Measurements from ENCODE around the gene INS. TPM values are rescaled to one million over a fixed set of nuclear protein-coding genes. Genes with fewer than 3 reads are reported as not detected.

INS gene
- total and polyA plus RNA-seq, 9 donors = not detected

- peaks cover 15% of the 10 kb centered on the region for H3K27me3 ChIP-seq (ENCODE audit: control insufficient read depth, insufficient read depth, low read length)
- no peaks in the 10 kb centered on the region for H3K36me3 ChIP-seq (ENCODE audit: control insufficient read depth, insufficient read depth, low read length)
- DNase-seq = no peak
- H3K4me1 ChIP-seq (ENCODE audit: control insufficient read depth, insufficient read depth, low read length) = peaks cover 26% of the 10 kb centered on the region
- no peak overlapping the region for H3K27ac ChIP-seq (ENCODE audit: low read length)
- no peaks in the 10 kb centered on the region for H3K9me3 ChIP-seq (replicated peaks; ENCODE audit: control insufficient read depth, low read depth, low read length)
- no peak overlapping the region for H3K4me3 ChIP-seq (ENCODE audit: low read length)
- 80% methylated on average over 22 of the region's 22 CpGs for WGBS (ENCODE audit: insufficient coverage)
Observed at GRCh38 chr11:2164081-2164480, 3.1 kb upstream of the INS start.

- no peak overlapping the region for H3K27ac ChIP-seq (ENCODE audit: low read length)
- no peak for DNase-seq
- no peak overlapping the region for H3K4me3 ChIP-seq (ENCODE audit: low read length)
- WGBS (ENCODE audit: insufficient coverage) = 53% methylated on average over 9 of the region's 12 CpGs
- H3K27me3 ChIP-seq (ENCODE audit: control insufficient read depth, insufficient read depth, low read length) = peaks cover 14% of the 10 kb centered on the region
- peaks cover 32% of the 10 kb centered on the region for H3K4me1 ChIP-seq (ENCODE audit: control insufficient read depth, insufficient read depth, low read length)
- H3K9me3 ChIP-seq (replicated peaks; ENCODE audit: control insufficient read depth, low read depth, low read length) = no peaks in the 10 kb centered on the region
- no peaks in the 10 kb centered on the region for H3K36me3 ChIP-seq (ENCODE audit: control insufficient read depth, insufficient read depth, low read length)
Observed at GRCh38 chr11:2163428-2163978, 2.5 kb upstream of the INS start.

DNA sequence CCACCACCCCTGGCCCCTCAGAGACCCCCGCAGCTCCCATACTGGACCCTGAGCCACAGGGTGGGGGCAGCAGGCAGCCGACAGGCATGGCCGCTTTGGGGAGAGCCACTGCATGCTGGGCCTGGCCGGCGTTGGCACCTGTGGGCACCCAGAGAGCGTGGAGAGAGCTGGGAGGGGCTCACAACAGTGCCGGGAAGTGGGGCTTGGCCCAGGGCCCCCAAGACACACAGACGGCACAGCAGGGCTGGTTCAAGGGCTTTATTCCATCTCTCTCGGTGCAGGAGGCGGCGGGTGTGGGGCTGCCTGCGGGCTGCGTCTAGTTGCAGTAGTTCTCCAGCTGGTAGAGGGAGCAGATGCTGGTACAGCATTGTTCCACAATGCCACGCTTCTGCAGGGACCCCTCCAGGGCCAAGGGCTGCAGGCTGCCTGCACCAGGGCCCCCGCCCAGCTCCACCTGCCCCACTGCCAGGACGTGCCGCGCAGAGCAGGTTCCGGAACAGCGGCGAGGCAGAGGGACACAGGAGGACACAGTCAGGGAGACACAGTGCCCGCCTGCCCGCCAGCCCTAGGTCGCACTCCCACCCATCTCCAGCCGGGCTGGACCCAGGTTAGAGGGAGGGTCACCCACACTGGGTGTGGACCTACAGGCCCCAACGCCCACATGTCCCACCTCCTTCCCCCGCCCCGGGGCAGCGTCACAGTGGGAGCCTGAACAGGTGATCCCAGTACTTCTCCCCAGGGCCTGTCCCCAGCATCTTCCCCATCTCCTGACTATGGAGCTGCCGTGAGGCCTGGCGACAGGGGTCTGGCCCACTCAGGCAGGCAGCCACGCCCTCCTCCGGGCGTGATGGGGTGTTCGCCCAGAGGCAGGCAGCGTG, 1.2 kb downstream of the INS start:
- H3K4me1 ChIP-seq (ENCODE audit: control insufficient read depth, insufficient read depth, low read length) = peaks cover 41% of the 10 kb centered on the region
- H3K4me3 ChIP-seq (ENCODE audit: low read length) = no peak overlapping the region
- H3K9me3 ChIP-seq (replicated peaks; ENCODE audit: control insufficient read depth, low read depth, low read length) = no peaks in the 10 kb centered on the region
- H3K36me3 ChIP-seq (ENCODE audit: control insufficient read depth, insufficient read depth, low read length) = no peaks in the 10 kb centered on the region
- 79% methylated on average over 26 of the region's 36 CpGs for WGBS (ENCODE audit: insufficient coverage)
- no peak overlapping the region for H3K27ac ChIP-seq (ENCODE audit: low read length)
- DNase-seq = no peak
- peaks cover 2% of the 10 kb centered on the region for H3K27me3 ChIP-seq (ENCODE audit: control insufficient read depth, insufficient read depth, low read length)

- no peaks in the 10 kb centered on the region for H3K27me3 ChIP-seq (ENCODE audit: control insufficient read depth, insufficient read depth, low read length)
- H3K4me3 ChIP-seq (ENCODE audit: low read length) = no peak overlapping the region
- no peak overlapping the region for H3K27ac ChIP-seq (ENCODE audit: low read length)
- H3K4me1 ChIP-seq (ENCODE audit: control insufficient read depth, insufficient read depth, low read length) = peaks cover 39% of the 10 kb centered on the region
- no peaks in the 10 kb centered on the region for H3K9me3 ChIP-seq (replicated peaks; ENCODE audit: control insufficient read depth, low read depth, low read length)
- no peak for DNase-seq
- WGBS (ENCODE audit: insufficient coverage) = 75% methylated on average over 1 of the region's 10 CpGs
- H3K36me3 ChIP-seq (ENCODE audit: control insufficient read depth, insufficient read depth, low read length) = no peaks in the 10 kb centered on the region
Observed at GRCh38 chr11:2158966-2159365, 2.0 kb downstream of the INS start.

GRCh38 chr11:2158296-2158737, 2.7 kb downstream of the INS start:
- Histone ChIP-seq H3K27me3 (ENCODE audit: control insufficient read depth, insufficient read depth, low read length) (no peaks in the 10 kb centered on the region), H3K27ac (ENCODE audit: low read length) (no peak overlapping the region), H3K4me3 (ENCODE audit: low read length) (no peak overlapping the region), H3K36me3 (ENCODE audit: control insufficient read depth, insufficient read depth, low read length) (no peaks in the 10 kb centered on the region), H3K9me3 (replicated peaks; ENCODE audit: control insufficient read depth, low read depth, low read length) (no peaks in the 10 kb centered on the region), H3K4me1 (ENCODE audit: control insufficient read depth, insufficient read depth, low read length) (peaks cover 33% of the 10 kb centered on the region)
- no peak for DNase-seq
- 44% methylated on average over 8 of the region's 13 CpGs for WGBS (ENCODE audit: insufficient coverage)

DNA sequence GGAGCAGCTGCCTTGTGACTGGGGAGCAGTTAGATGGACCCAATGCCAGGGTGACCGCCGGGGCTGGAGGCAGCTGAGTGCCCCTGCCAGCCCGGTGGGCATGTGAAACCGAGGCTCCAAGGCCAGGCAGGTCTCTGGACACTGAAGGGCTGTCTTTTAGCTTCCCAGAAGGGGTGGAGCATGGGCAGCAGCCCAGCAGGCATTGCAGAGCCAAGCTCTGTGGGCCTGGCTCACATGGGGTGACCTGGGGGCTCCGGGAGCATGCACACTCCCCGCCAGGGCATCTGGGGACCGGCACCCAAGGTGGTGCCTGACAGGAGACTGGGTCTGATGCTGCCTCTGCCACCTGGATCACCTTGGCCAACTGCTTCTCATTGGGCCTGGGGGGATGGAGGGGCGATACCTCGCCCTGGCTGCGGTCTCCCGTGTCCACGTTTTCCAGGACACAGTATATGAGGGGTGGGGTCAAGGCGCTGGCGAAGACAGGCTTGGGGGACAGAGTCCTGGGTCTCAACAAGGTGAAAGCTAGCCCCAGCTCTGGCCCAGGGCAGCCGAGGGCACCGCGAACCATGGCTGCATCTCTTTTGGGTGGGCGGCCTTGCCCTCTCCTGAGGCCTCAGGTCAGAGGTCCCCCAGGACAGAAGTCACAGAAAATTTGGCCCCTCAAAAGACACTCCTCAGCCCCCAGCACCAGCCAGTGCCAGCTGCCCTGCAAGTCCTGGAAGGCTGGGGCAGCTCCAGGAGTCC, 3.5 kb downstream of the INS start:
- no peak overlapping the region for H3K4me3 ChIP-seq (ENCODE audit: low read length)
- H3K4me1 ChIP-seq (ENCODE audit: control insufficient read depth, insufficient read depth, low read length) = peaks cover 33% of the 10 kb centered on the region
- no peaks in the 10 kb centered on the region for H3K9me3 ChIP-seq (replicated peaks; ENCODE audit: control insufficient read depth, low read depth, low read length)
- DNase-seq = no peak
- no peak overlapping the region for H3K27ac ChIP-seq (ENCODE audit: low read length)
- 67% methylated on average over 17 of the region's 18 CpGs for WGBS (ENCODE audit: insufficient coverage)
- no peaks in the 10 kb centered on the region for H3K36me3 ChIP-seq (ENCODE audit: control insufficient read depth, insufficient read depth, low read length)
- H3K27me3 ChIP-seq (ENCODE audit: control insufficient read depth, insufficient read depth, low read length) = no peaks in the 10 kb centered on the region

GRCh38 chr11:2156416-2157182, 4.4 kb downstream of the INS start:
- WGBS (ENCODE audit: insufficient coverage) = 29% methylated on average over 17 of the region's 19 CpGs
- Histone ChIP-seq H3K36me3 (ENCODE audit: control insufficient read depth, insufficient read depth, low read length) (no peaks in the 10 kb centered on the region), H3K4me3 (ENCODE audit: low read length) (no peak overlapping the region), H3K27me3 (ENCODE audit: control insufficient read depth, insufficient read depth, low read length) (no peaks in the 10 kb centered on the region), H3K9me3 (replicated peaks; ENCODE audit: control insufficient read depth, low read depth, low read length) (no peaks in the 10 kb centered on the region), H3K4me1 (ENCODE audit: control insufficient read depth, insufficient read depth, low read length) (peaks cover 39% of the 10 kb centered on the region), H3K27ac (ENCODE audit: low read length) (no peak overlapping the region)
- peak; percentile 71 for DNase-seq

DNA sequence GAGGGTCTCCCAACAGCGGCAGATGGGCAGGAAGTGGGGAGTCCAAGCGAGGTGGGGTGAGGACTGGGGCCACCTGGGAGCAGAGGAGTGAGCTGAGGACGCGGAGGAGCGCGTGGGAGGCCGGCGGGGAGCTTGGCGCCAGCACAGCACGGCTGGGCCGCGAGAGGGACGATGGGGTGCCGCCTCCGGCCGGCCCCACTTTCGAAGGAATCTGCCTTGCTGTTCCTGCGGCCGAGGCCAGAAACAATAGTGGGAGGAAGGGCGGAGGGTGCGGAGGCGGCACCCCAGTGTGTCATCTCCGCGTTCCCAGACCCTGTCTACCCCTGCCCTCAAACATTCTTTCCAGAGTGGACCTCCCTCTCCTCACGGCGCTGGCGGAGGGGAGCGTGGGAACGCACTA, 5.5 kb downstream of the INS start:
- no peak for DNase-seq
- Histone ChIP-seq H3K4me1 (ENCODE audit: control insufficient read depth, insufficient read depth, low read length) (peaks cover 49% of the 10 kb centered on the region), H3K27me3 (ENCODE audit: control insufficient read depth, insufficient read depth, low read length) (no peaks in the 10 kb centered on the region), H3K36me3 (ENCODE audit: control insufficient read depth, insufficient read depth, low read length) (no peaks in the 10 kb centered on the region), H3K4me3 (ENCODE audit: low read length) (no peak overlapping the region), H3K9me3 (replicated peaks; ENCODE audit: control insufficient read depth, low read depth, low read length) (no peaks in the 10 kb centered on the region), H3K27ac (ENCODE audit: low read length) (no peak overlapping the region)
- WGBS (ENCODE audit: insufficient coverage) = 64% methylated on average over 17 of the region's 29 CpGs

GRCh38 chr11:2154889-2155288, 6.1 kb downstream of the INS start:
- WGBS (ENCODE audit: insufficient coverage) = 86% methylated on average over 15 of the region's 17 CpGs
- Histone ChIP-seq H3K27ac (ENCODE audit: low read length) (no peak overlapping the region), H3K9me3 (replicated peaks; ENCODE audit: control insufficient read depth, low read depth, low read length) (no peaks in the 10 kb centered on the region), H3K27me3 (ENCODE audit: control insufficient read depth, insufficient read depth, low read length) (no peaks in the 10 kb centered on the region), H3K4me1 (ENCODE audit: control insufficient read depth, insufficient read depth, low read length) (peaks cover 56% of the 10 kb centered on the region), H3K4me3 (ENCODE audit: low read length) (no peak overlapping the region), H3K36me3 (ENCODE audit: control insufficient read depth, insufficient read depth, low read length) (no peaks in the 10 kb centered on the region)
- DNase-seq = no peak

Data from muscle of leg (tissue), 11 donors.